PC-3 (cell line): ENCODE data around the gene GNA15.

Experiments
- CTCF ChIP-seq: fragments of 300-600 bp; sonication (generic); conservative IDR thresholded peaks from 2 replicates; pipeline ENCODE4 v1.5.1; 2017; ENCODE audit warnings: antibody characterized with exemption, low read depth, mild to moderate bottlenecking, low read length
- EZH2 ChIP-seq: fragments of 300-600 bp; sonication (generic); IDR thresholded peaks from one replicate; pipeline ENCODE4 v1.6.1; 2017; ENCODE audit warnings: antibody characterized with exemption, mild to moderate bottlenecking, low read length; ENCODE audit not compliant: unreplicated experiment

- TF ChIP-seq CTCF, result no peak
- TF ChIP-seq EZH2, result no peak
Observed at GRCh38 chr19:3100747-3101730, 34.8 kb upstream of the GNA15 start.
